Progenitor cell of endocrine pancreas (in vitro differentiated cells): Measurements from ENCODE around the gene ARHGAP23. TPM values are rescaled to one million over a fixed set of nuclear protein-coding genes. Genes with fewer than 3 reads are reported as not detected.

Experiments
- DNase-seq: peaks from one replicate; pipeline ENCODE4 v3.0.0; 2021; ENCODE audit warnings: low spot score; ENCODE audit not compliant: unreplicated experiment
- H3K27ac Mint-ChIP-seq: 2 replicates; pipeline ENCODE4 v1.8.0; 2021; ENCODE audit warnings: mild to moderate bottlenecking, moderate library complexity, mixed read lengths
- H3K27me3 Mint-ChIP-seq: 2 replicates; pipeline ENCODE4 v1.8.0; 2021; ENCODE audit warnings: mixed read lengths
- H3K36me3 Mint-ChIP-seq: 2 replicates; pipeline ENCODE4 v1.8.0; 2022; ENCODE audit warnings: mixed read lengths; ENCODE audit not compliant: insufficient read depth
- H3K4me1 Mint-ChIP-seq: 2 replicates; pipeline ENCODE4 v1.8.0; 2021; ENCODE audit warnings: low read depth, mixed read lengths
- H3K4me3 Mint-ChIP-seq: 2 replicates; pipeline ENCODE4 v1.8.0; 2021; ENCODE audit warnings: low read depth, mild to moderate bottlenecking, moderate library complexity, mixed read lengths
- H3K9me3 Mint-ChIP-seq: 2 replicates; pipeline ENCODE4 v1.8.0; 2021; ENCODE audit warnings: low read depth, mixed read lengths
- total RNA-seq: library from RNA; stranded (reverse); gene quantifications from 2 replicates; pipeline ENCODE4 v1.2.1, GENCODE V29; 2021
- TF ChIP-seq, protein P1 (sequence below): fragments of 200-600 bp; sonication (generic); IDR thresholded peaks from one replicate; pipeline ENCODE4 v1.5.0; 2021; ENCODE audit warnings: antibody characterized with exemption, mild to moderate bottlenecking; ENCODE audit not compliant: unreplicated experiment

Gene ARHGAP23
- total RNA-seq, 1 donor from 2014 or later: 2.9 TPM

DNA sequence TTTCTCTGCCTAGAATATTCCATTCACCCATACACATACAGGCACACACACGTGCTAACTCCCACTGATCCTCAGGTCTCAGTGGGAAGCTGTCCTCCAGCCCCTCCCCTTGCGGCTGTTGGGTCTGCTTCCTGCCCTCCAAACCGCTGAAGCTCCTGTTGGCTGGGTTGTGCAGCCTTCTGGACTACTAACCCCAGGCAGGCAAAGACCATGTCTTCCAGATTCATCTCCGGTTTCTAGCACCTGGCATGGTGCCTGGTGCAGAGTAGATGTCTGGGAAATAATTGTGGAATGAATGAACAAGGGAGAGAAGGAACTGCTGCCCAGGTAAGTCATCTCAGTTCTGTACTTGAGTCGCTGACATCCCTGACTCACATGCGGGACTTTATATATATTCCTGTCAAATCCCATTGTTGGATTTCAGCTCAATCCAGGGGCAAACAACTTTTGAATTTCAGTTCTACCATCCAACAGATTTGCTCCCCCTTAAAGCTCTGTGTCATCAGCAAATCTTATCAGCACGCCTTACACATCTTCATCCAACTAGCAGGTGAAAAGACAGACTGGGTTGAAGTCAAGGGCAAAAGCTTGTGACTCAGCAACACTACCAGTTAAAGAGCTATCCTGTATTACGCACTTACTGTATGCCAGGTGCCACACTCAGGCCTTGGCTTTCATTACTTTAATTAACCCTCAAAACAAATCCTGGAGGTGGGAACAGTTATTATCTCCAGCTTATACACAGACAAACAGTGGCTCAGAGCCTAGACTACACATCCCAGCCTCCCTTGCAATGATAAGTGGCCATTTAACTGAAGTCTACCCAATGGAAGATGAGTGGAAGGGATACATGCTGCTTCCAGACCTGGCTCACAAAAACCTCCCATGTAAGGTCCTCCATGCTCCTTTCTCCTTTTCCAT is 126.4 kb downstream of the ARHGAP23 start:
- H3K4me3 Mint-ChIP-seq: no peak overlapping the region
- H3K9me3 Mint-ChIP-seq: no peaks in the 10 kb centered on the region
- no peak for DNase-seq
- TF ChIP-seq, protein P1, sequence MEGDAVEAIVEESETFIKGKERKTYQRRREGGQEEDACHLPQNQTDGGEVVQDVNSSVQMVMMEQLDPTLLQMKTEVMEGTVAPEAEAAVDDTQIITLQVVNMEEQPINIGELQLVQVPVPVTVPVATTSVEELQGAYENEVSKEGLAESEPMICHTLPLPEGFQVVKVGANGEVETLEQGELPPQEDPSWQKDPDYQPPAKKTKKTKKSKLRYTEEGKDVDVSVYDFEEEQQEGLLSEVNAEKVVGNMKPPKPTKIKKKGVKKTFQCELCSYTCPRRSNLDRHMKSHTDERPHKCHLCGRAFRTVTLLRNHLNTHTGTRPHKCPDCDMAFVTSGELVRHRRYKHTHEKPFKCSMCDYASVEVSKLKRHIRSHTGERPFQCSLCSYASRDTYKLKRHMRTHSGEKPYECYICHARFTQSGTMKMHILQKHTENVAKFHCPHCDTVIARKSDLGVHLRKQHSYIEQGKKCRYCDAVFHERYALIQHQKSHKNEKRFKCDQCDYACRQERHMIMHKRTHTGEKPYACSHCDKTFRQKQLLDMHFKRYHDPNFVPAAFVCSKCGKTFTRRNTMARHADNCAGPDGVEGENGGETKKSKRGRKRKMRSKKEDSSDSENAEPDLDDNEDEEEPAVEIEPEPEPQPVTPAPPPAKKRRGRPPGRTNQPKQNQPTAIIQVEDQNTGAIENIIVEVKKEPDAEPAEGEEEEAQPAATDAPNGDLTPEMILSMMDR: no peak
- no peaks in the 10 kb centered on the region for H3K36me3 Mint-ChIP-seq
- H3K27ac Mint-ChIP-seq: no peak overlapping the region
- H3K27me3 Mint-ChIP-seq: peaks cover 36% of the 10 kb centered on the region
- peaks cover 9% of the 10 kb centered on the region for H3K4me1 Mint-ChIP-seq

DNA sequence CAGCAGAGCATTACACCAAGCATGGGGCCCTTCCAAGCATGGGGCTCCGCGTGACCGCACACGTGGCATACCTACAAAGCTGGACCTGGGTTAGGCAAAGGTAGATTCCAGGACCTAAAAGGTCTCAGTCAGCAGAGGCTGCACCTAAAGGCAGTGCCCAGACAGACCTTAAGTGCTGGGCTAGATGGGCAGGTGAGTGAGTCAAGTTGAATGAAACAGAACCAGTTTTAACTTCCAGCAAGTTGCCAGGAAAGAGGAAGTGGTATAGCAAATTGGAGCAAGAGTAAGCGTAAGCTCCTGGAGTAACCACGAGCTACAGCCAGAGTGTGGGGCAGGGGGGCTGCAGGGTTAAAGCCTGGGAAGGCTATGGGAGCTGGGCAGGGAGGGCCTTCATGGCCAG is 128.0 kb downstream of the ARHGAP23 start:
- Mint-ChIP-seq H3K9me3 (no peaks in the 10 kb centered on the region), H3K4me1 (peaks cover 10% of the 10 kb centered on the region), H3K4me3 (no peak overlapping the region), H3K27ac (no peak overlapping the region), H3K36me3 (peaks cover 1% of the 10 kb centered on the region), H3K27me3 (peaks cover 48% of the 10 kb centered on the region)
- TF ChIP-seq, protein P1: no peak
- no peak for DNase-seq

DNA sequence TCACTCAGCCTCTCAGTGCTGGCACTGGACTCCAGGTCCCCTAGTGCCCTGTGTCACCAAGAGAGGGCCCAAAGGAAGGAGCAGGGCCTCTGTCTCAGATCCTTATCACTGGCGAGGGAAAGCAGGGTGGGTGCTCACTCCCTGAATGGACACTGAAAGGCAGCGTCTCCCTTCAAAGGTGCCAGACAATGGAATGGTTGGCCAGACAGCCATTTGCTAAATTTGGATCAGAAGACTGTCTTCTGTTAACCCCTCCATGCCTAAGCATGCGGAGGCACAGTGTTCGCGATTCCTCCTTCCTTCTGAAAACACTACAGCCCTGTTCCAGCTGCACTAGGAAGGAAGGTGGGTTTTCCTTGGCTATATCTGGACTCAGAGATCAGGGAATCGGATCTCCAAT is 129.1 kb downstream of the ARHGAP23 start:
- Mint-ChIP-seq H3K4me3 (no peak overlapping the region), H3K27ac (no peak overlapping the region), H3K36me3 (peaks cover 1% of the 10 kb centered on the region), H3K27me3 (peaks cover 52% of the 10 kb centered on the region), H3K4me1 (peaks cover 10% of the 10 kb centered on the region), H3K9me3 (no peaks in the 10 kb centered on the region)
- no peak for DNase-seq
- TF ChIP-seq, protein P1: no peak

DNA sequence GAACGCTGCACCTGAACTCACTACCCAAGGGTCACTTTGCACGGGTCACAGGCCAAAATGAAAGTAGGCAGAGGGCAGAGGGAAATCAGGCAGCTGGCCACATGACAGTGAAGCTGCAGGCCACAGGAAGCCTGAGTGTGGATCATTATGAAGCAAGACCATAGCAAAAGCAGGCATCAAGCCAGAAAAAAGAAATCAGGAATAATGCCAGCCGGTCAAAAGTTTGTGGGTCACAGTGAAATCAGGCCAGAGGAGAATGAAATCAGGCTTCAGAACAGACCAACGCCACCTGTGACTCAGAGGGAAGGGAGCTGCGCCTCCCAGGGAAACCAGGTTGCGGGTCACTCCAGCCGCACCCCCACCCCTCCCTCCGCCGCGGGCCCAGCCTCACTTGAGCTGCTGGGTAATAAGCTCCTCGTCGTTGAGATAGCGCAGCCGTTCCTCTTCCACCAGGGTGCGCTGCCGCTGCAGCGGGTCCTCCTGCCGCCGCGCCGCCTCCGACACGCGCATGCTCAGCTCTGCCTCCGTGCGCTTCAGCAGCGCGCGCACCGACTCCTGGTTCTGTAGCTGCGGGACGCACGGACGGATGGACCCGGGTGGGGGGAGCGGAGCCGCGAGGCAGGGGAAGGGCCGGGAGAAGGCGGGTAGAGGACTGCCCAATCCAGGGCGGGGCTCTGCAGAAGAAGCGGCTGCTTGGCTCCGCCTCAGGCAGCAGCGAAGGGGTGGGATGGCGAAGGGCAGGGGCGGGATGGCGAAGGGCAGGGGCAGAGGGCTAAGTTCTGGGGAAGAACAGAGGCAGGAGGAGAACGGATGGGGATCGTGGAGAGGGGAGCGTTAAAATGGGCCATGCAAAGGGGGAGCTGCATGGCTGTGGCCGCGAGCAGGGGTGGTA is 129.8 kb downstream of the ARHGAP23 start:
- TF ChIP-seq, protein P1: peak; percentile 93
- peaks cover 10% of the 10 kb centered on the region for H3K4me1 Mint-ChIP-seq
- DNase-seq: peak; percentile 84
- peak overlapping the region; percentile 60 for H3K4me3 Mint-ChIP-seq
- no peaks in the 10 kb centered on the region for H3K9me3 Mint-ChIP-seq
- H3K27ac Mint-ChIP-seq: no peak overlapping the region
- peaks cover 57% of the 10 kb centered on the region for H3K27me3 Mint-ChIP-seq
- peaks cover 1% of the 10 kb centered on the region for H3K36me3 Mint-ChIP-seq

DNA sequence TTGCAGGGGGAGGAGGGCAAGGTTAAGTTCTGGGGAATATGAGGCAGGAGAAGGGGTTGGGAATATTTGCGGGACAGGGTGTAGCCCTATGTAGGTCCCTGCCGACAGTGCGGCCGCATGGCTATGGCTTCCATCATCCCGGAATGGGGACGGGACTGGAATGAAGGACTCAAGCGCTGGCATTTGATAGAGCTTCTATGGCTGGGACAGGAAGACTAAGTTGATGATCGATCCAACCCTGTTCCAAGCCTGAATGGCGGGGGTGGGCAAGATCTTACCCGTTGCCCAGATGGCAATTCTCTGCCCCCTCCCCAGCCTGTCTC is 130.4 kb downstream of the ARHGAP23 start:
- H3K27ac Mint-ChIP-seq: no peak overlapping the region
- H3K9me3 Mint-ChIP-seq: no peaks in the 10 kb centered on the region
- H3K27me3 Mint-ChIP-seq: peaks cover 59% of the 10 kb centered on the region
- TF ChIP-seq, protein P1: no peak
- DNase-seq: no peak
- peak overlapping the region; percentile 60 for H3K4me3 Mint-ChIP-seq
- H3K36me3 Mint-ChIP-seq: peaks cover 1% of the 10 kb centered on the region
- H3K4me1 Mint-ChIP-seq: peaks cover 10% of the 10 kb centered on the region
